Activated CD8-positive, alpha-beta memory T cell treated with anti-CD3 and anti-CD28 coated beads for 36 hours (primary cell): ENCODE measurements around the gene CHAT. TPM values are rescaled to one million over a fixed set of nuclear protein-coding genes. Genes with fewer than 3 reads are reported as not detected.

Source experiments
- CTCF ChIA-PET: fragments of 350-600 bp; sonication (Branson Sonifier 250); formaldehyde crosslinking; loops from one replicate; lab custom pipeline; 2021; ENCODE audit warnings: antibody characterized with exemption; lab: Charles Lee
- POLR2A ChIA-PET: fragments of 350-600 bp; sonication (Branson Sonifier 250); formaldehyde crosslinking; loops from one replicate; lab custom pipeline; 2021; ENCODE audit warnings: antibody characterized with exemption; lab: Charles Lee
- total RNA-seq, 2 experiments: library from RNA; stranded (reverse); gene quantifications; one replicate each; pipeline ENCODE4 v1.2.3, GENCODE V29; 2021

CHAT gene
- total RNA-seq, 2 experiments from 2014 or later = not detected

GRCh38 chr10:49647554-49647953 is 33.7 kb downstream of the CHAT start:
- POLR2A ChIA-PET = no interaction called here

GRCh38 chr10:49647985-49648795 is 34.4 kb downstream of the CHAT start:
- CTCF ChIA-PET = no interaction called here
- POLR2A ChIA-PET = no interaction called here

More at GRCh38 chr10:49647554-49647953, 33.7 kb downstream of the CHAT start:
- CTCF ChIA-PET = no interaction called here

GRCh38 chr10:49649294-49649693 is 35.5 kb downstream of the CHAT start:
- ChIA-PET POLR2A (no interaction called here), CTCF (interaction anchor here (0.7 kb wide), 1 partner anchor 125 kb away, joined by 3 read pairs; no protein-coding TSS in a partner anchor)

- POLR2A ChIA-PET = no interaction called here
- CTCF ChIA-PET = interaction anchor here (0.6 kb wide), 1 partner anchor 56 kb away, joined by 4 read pairs; no protein-coding TSS in a partner anchor
These were observed 36.3 kb downstream of the CHAT start for GRCh38 chr10:49649936-49650723.

- ChIA-PET POLR2A (no interaction called here), CTCF (interaction anchor here (0.6 kb wide), 1 partner anchor 56 kb away, joined by 4 read pairs; no protein-coding TSS in a partner anchor)
These were observed 36.8 kb downstream of the CHAT start for GRCh38 chr10:49650724-49651034.

GRCh38 chr10:49651039-49651835 is 37.4 kb downstream of the CHAT start:
- CTCF ChIA-PET = interaction anchor here (0.6 kb wide), 1 partner anchor 57 kb away, joined by 4 read pairs; no protein-coding TSS in a partner anchor

GRCh38 chr10:49651917-49652316 is 38.1 kb downstream of the CHAT start:
- ChIA-PET CTCF (no interaction called here), POLR2A (no interaction called here)

More at GRCh38 chr10:49651039-49651835, 37.4 kb downstream of the CHAT start:
- POLR2A ChIA-PET = no interaction called here

GRCh38 chr10:49652421-49653272 is 38.8 kb downstream of the CHAT start:
- CTCF ChIA-PET = no interaction called here
- POLR2A ChIA-PET = no interaction called here

GRCh38 chr10:49653273-49653929 is 39.6 kb downstream of the CHAT start:
- ChIA-PET CTCF (no interaction called here), POLR2A (no interaction called here)

- CTCF ChIA-PET = no interaction called here
- POLR2A ChIA-PET = no interaction called here
These were observed 40.3 kb downstream of the CHAT start for GRCh38 chr10:49654036-49654693.

- ChIA-PET POLR2A (no interaction called here), CTCF (no interaction called here)
These were observed 41.3 kb downstream of the CHAT start for GRCh38 chr10:49655099-49655498.

- POLR2A ChIA-PET = no interaction called here
- CTCF ChIA-PET = no interaction called here
These were observed 43.1 kb downstream of the CHAT start for GRCh38 chr10:49656845-49657493.

GRCh38 chr10:49657606-49658005 is 43.8 kb downstream of the CHAT start:
- ChIA-PET CTCF (no interaction called here), POLR2A (no interaction called here)

GRCh38 chr10:49661140-49661856 is 47.5 kb downstream of the CHAT start:
- POLR2A ChIA-PET = no interaction called here
- CTCF ChIA-PET = no interaction called here

- CTCF ChIA-PET = no interaction called here
- POLR2A ChIA-PET = no interaction called here
These were observed 48.5 kb downstream of the CHAT start for GRCh38 chr10:49662169-49662830.

GRCh38 chr10:49663596-49663995 is 49.8 kb downstream of the CHAT start:
- ChIA-PET CTCF (no interaction called here), POLR2A (no interaction called here)
